A204.1 (cell line): ENCODE results near the gene UBE2D3.

Experiments used
- FAIRE-seq: peaks from 2 replicates; lab custom pipeline; 2012; peaks lifted over from hg19 to GRCh38; lab: Jason Lieb, UNC

The UBE2D3 gene

GRCh38 chr4:102791318-102791835 is 36.0 kb downstream of the UBE2D3 start:
- FAIRE-seq, result no peak

- FAIRE-seq, result no peak
These were observed 38.0 kb downstream of the UBE2D3 start for GRCh38 chr4:102789317-102789717.

- no peak for FAIRE-seq
These were observed 39.4 kb downstream of the UBE2D3 start for GRCh38 chr4:102787944-102788343.

- FAIRE-seq, result no peak
These were observed 40.1 kb downstream of the UBE2D3 start for GRCh38 chr4:102787096-102787881.

- FAIRE-seq, result no peak
These were observed 41.1 kb downstream of the UBE2D3 start for GRCh38 chr4:102786279-102786678.

- FAIRE-seq, result no peak
These were observed 44.3 kb downstream of the UBE2D3 start for GRCh38 chr4:102783006-102783405.

GRCh38 chr4:102781570-102781969 is 45.8 kb downstream of the UBE2D3 start:
- FAIRE-seq, result no peak

GRCh38 chr4:102780476-102781144 is 46.7 kb downstream of the UBE2D3 start:
- FAIRE-seq, result no peak

- FAIRE-seq, result no peak
These were observed 48.1 kb downstream of the UBE2D3 start for GRCh38 chr4:102779204-102779603.

GRCh38 chr4:102778720-102779119 is 48.6 kb downstream of the UBE2D3 start:
- FAIRE-seq, result no peak

- FAIRE-seq, result no peak
These were observed 51.5 kb downstream of the UBE2D3 start for GRCh38 chr4:102775805-102776204.

GRCh38 chr4:102774254-102774653 is 53.1 kb downstream of the UBE2D3 start:
- FAIRE-seq, result no peak

- FAIRE-seq, result no peak
These were observed 54.5 kb downstream of the UBE2D3 start for GRCh38 chr4:102772738-102773340.

- FAIRE-seq, result no peak
These were observed 62.5 kb downstream of the UBE2D3 start for GRCh38 chr4:102764901-102765300.

GRCh38 chr4:102761906-102762305 is 65.4 kb downstream of the UBE2D3 start:
- FAIRE-seq, result no peak

- FAIRE-seq, result no peak
These were observed 66.1 kb downstream of the UBE2D3 start for GRCh38 chr4:102761296-102761701.

- FAIRE-seq, result no peak
These were observed 66.6 kb downstream of the UBE2D3 start, which contains the start of gene MANBA for GRCh38 chr4:102760645-102761295. Gene MANBA, minus strand, starts transcription at chr4:102760968. Its CDS starts 74 bp downstream, at chr4:102760894.

GRCh38 chr4:102759831-102760644 is 67.3 kb downstream of the UBE2D3 start:
- no peak for FAIRE-seq

GRCh38 chr4:102758241-102759160 is 68.8 kb downstream of the UBE2D3 start:
- no peak for FAIRE-seq

- FAIRE-seq, result no peak
These were observed 69.7 kb downstream of the UBE2D3 start for GRCh38 chr4:102757681-102758080.
